ENCODE measurements around the gene PALLD.

Gene PALLD

GRCh38 chr4:168630445-168631187 lies 133.8 kb downstream of the PALLD start:
- DNase-seq = no peak

- DNase-seq = no peak
Measured at GRCh38 chr4:168631241-168632162, 134.7 kb downstream of the PALLD start.

GRCh38 chr4:168632301-168632725 lies 135.5 kb downstream of the PALLD start:
- no peak for DNase-seq

GRCh38 chr4:168633064-168633463 lies 136.2 kb downstream of the PALLD start:
- DNase-seq = no peak

GRCh38 chr4:168633496-168633895 lies 136.6 kb downstream of the PALLD start:
- DNase-seq = no peak

- no peak for DNase-seq
Measured at GRCh38 chr4:168634276-168634802, 137.5 kb downstream of the PALLD start.

- DNase-seq = no peak
Measured at GRCh38 chr4:168636040-168636439, 139.2 kb downstream of the PALLD start.

- DNase-seq = no peak
Measured at GRCh38 chr4:168636506-168637196, 139.8 kb downstream of the PALLD start.

GRCh38 chr4:168637872-168638756 lies 141.3 kb downstream of the PALLD start:
- no peak for DNase-seq

- DNase-seq = no peak
Measured at GRCh38 chr4:168639914-168640313, 143.1 kb downstream of the PALLD start.

- DNase-seq = no peak
Measured at GRCh38 chr4:168641811-168642140, 144.9 kb downstream of the PALLD start.

GRCh38 chr4:168642591-168642990 lies 145.7 kb downstream of the PALLD start:
- DNase-seq = no peak

- no peak for DNase-seq
Measured at GRCh38 chr4:168643111-168643795, 146.4 kb downstream of the PALLD start.

- no peak for DNase-seq
Measured at GRCh38 chr4:168643796-168644159, 146.9 kb downstream of the PALLD start.

- DNase-seq = no peak
Measured at GRCh38 chr4:168646001-168646768, 149.3 kb downstream of the PALLD start.

GRCh38 chr4:168647646-168648375 lies 151.0 kb downstream of the PALLD start:
- DNase-seq = no peak

- DNase-seq = no peak
Measured at GRCh38 chr4:168648494-168648893, 151.6 kb downstream of the PALLD start.

- DNase-seq = no peak
Measured at GRCh38 chr4:168648929-168649328, 152.1 kb downstream of the PALLD start.

GRCh38 chr4:168651374-168651773 lies 154.5 kb downstream of the PALLD start:
- DNase-seq = no peak

- no peak for DNase-seq
Measured at GRCh38 chr4:168651864-168652263, 155.0 kb downstream of the PALLD start.

All from activated gamma-delta T cell (primary cell).